ENCODE results near the gene SLC44A5.
A peak's percentile ranks its signal among the peaks of the same experiment; 100 is the strongest.
"Not testable (repeated sequence)": the region's sequence is repeated elsewhere in the genome, so short reads cannot be mapped to it uniquely, and the experiment has no call there.

Gene SLC44A5

GRCh38 chr1:75594327-75594726 is 16.6 kb downstream of the SLC44A5 start:
- no peak for DNase-seq
- in situ Hi-C loops (cut with HindIII; ENCODE audit: low pct_ligation_motif_present, low pct_unique_long_range_greater_than_20kb, low sequenced_read_pairs): no loop called here

DNA sequence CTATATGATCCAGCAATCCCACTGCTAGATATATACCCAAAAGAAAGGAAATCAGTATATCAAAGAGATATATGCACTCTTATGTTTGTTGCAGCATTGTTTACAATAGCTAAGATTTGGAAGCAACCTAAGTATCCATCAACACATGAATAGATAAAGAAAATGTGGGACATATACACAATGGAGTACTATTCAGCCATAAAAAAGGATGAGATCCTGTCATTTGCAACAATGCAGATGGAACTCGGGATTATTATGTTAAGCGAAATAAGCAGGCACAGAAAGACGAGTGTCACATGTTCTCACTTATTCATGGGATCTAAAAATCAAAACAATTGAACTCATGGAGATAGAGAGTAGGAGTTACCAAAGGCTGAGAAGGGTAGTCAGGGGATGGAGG is 17.5 kb downstream of the SLC44A5 start:
- in situ Hi-C loops (cut with HindIII; ENCODE audit: low pct_ligation_motif_present, low pct_unique_long_range_greater_than_20kb, low sequenced_read_pairs): not testable (repeated sequence)

DNA sequence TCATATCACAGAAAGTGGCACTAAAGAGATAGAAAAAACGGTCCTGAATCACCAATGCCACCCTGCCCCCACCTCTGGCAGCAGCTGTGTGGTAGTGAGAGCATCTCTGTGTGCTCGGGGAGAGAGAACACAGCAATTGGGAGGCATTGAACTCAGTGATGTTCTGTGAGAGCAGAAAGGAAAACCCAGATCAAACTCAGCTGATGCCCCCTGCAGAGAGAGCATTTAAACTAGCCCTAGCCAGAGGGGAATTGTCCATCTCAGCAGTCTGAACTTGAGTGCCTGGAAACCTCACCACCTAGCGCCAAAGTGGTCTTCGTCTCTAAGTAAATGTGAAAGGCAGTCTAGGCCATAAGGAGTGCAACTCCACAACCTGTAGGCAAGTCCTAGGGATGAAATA is 21.3 kb downstream of the SLC44A5 start:
- DNase-seq: no peak
- in situ Hi-C loops (cut with HindIII; ENCODE audit: low pct_ligation_motif_present, low pct_unique_long_range_greater_than_20kb, low sequenced_read_pairs): no loop called here

More for the DNA sequence above, 17.5 kb downstream of the SLC44A5 start:
- not testable (repeated sequence) for DNase-seq

DNA sequence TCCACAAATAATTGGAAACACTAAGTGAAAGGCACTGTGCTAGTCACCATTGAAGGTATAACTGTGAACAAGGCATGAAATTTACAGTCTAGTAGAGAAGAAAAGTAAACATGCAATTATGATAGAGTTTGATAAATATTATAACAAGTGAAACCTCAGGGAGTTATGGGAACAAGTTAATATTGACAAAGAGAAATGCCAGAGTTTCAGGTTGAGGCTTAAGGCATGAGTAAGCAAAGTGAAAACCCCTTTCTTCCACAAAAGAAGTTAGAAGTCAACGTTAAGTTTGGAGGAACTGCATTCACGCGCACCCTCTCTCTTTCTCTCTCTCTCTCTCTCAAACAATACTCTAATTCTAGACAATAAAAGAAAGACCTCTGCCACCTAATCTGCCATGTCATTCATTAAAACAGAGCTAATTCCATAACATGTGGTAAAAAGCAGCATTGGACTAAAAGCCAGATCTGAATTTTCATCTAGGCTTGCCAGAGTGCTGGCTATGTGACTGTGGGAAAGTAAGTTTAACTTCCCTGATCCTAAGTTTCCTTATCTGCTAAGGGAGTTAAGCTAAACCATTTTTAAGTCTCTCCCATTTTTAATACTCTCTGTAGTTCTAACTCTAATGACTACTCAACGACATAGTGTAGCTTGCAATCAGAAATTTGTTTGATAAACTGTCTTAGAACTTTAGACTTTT is 22.0 kb downstream of the SLC44A5 start:
- in situ Hi-C loops (cut with HindIII; ENCODE audit: low pct_ligation_motif_present, low pct_unique_long_range_greater_than_20kb, low sequenced_read_pairs): no loop called here

GRCh38 chr1:75587692-75588091 is 23.2 kb downstream of the SLC44A5 start:
- in situ Hi-C loops (cut with HindIII; ENCODE audit: low pct_ligation_motif_present, low pct_unique_long_range_greater_than_20kb, low sequenced_read_pairs): no loop called here
- no peak for DNase-seq

More for the DNA sequence above, 22.0 kb downstream of the SLC44A5 start:
- no peak for DNase-seq

DNA sequence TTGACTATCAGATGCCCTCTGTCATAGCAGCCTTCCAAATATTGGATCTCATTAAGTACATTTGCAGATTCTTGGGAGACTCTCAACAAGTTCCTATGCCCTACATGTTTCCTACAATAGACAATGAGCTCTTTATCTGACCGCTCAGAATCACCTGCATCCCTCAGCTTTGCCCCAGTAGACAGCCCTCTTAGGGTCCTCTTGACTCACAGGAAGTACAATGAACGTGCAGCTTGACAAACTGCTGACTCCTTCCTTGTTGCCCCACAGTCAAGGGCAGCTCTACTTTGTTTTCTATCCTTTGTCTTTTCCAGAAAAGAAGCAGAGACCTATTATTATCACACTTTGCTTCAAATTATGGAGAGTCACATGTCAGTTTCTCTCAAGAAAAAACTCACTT is 27.6 kb downstream of the SLC44A5 start:
- in situ Hi-C loops (cut with HindIII; ENCODE audit: low pct_ligation_motif_present, low pct_unique_long_range_greater_than_20kb, low sequenced_read_pairs): no loop called here
- no peak for DNase-seq

GRCh38 chr1:75582725-75583261 is 28.1 kb downstream of the SLC44A5 start:
- in situ Hi-C loops (cut with HindIII; ENCODE audit: low pct_ligation_motif_present, low pct_unique_long_range_greater_than_20kb, low sequenced_read_pairs): no loop called here
- peak; percentile 10 for DNase-seq

- DNase-seq: no peak
- in situ Hi-C loops (cut with HindIII; ENCODE audit: low pct_ligation_motif_present, low pct_unique_long_range_greater_than_20kb, low sequenced_read_pairs): no loop called here
Observed at GRCh38 chr1:75579046-75579445, 31.9 kb downstream of the SLC44A5 start.

- DNase-seq: no peak
- in situ Hi-C loops (cut with HindIII; ENCODE audit: low pct_ligation_motif_present, low pct_unique_long_range_greater_than_20kb, low sequenced_read_pairs): no loop called here
Observed at GRCh38 chr1:75575837-75576236, 35.1 kb downstream of the SLC44A5 start.

GRCh38 chr1:75567191-75567590 is 43.7 kb downstream of the SLC44A5 start:
- no peak for DNase-seq
- in situ Hi-C loops (cut with HindIII; ENCODE audit: low pct_ligation_motif_present, low pct_unique_long_range_greater_than_20kb, low sequenced_read_pairs): no loop called here

DNA sequence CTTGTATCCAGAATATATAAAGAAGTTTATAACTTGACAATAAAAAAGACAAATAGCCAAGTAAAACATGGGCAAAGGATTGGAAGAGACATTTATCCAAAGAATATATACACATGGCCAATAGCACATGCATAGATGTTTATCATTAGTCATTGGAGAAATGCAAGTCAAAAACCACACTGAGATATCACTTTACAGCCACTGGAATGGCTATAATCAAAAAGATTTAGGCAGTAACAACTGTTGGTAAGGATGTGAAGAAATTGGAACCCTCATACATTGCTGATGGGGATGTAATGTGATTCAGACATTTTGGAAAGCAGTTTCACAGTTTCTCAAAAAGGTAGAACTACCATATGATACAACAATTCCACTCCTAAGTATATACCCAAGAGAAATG is 51.1 kb downstream of the SLC44A5 start:
- in situ Hi-C loops (cut with HindIII; ENCODE audit: low pct_ligation_motif_present, low pct_unique_long_range_greater_than_20kb, low sequenced_read_pairs): no loop called here
- DNase-seq: no peak

- peak; percentile 8 for DNase-seq
Observed at GRCh38 chr1:75559136-75559535, 51.8 kb downstream of the SLC44A5 start.

GRCh38 chr1:75554870-75555269 is 56.0 kb downstream of the SLC44A5 start:
- in situ Hi-C loops (cut with HindIII; ENCODE audit: low pct_ligation_motif_present, low pct_unique_long_range_greater_than_20kb, low sequenced_read_pairs): no loop called here
- no peak for DNase-seq

More at GRCh38 chr1:75559136-75559535, 51.8 kb downstream of the SLC44A5 start:
- in situ Hi-C loops (cut with HindIII; ENCODE audit: low pct_ligation_motif_present, low pct_unique_long_range_greater_than_20kb, low sequenced_read_pairs): no loop called here

GRCh38 chr1:75554181-75554580 is 56.7 kb downstream of the SLC44A5 start:
- DNase-seq: no peak
- in situ Hi-C loops (cut with HindIII; ENCODE audit: low pct_ligation_motif_present, low pct_unique_long_range_greater_than_20kb, low sequenced_read_pairs): no loop called here

DNA sequence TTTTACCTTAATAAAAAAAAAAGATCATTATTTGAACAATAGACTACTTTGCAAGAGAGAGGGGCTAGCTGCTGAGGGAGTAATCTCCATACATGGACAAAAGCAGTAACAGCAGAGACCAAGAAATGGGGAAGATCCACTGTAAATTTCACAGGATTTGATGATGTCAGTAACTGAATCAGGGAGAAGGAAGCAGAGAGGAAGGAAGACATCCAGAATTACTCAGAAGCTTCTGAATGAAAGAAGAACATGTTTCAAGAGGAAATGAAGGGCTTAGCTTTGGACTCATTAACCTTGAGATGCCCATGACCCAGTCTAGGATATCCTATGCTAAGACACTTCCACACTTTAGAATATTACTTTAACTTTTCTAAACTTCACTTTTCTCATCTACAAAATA is 60.4 kb downstream of the SLC44A5 start:
- DNase-seq: no peak
- in situ Hi-C loops (cut with HindIII; ENCODE audit: low pct_ligation_motif_present, low pct_unique_long_range_greater_than_20kb, low sequenced_read_pairs): no loop called here

DNA sequence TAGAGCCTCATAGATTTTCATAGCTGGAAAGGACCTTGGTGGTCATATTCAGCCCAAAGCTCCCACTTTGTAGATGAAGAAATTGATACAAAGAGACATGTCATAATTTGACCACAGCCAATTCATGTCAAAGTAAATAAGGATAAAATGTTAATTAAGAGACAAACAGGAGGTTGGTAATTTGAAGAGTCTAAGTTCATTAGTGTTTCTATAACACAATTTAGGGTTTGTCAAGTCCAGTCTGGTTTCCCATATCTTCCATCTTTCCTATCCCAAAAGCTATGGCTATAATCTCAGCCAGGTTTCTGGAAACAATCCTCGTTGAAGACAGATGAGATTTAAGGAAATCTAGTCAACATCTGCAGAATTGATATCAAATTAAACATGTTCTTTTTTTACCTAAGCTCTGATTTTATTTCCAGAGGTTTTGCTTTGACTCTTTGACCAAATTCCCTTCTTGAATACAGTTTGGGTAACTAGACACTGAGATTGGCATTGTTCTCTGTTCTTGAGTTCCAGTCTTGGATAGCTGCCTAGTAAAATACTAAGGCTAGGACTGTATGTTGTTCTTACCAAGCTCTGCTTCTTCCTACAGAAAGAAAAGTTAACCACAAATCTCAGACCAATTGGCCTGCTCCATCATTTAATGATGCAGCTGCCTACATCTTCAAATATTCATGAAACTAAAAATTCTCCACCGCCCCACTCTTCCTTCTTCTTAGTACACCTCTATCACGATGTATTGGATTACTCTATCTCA is 62.0 kb downstream of the SLC44A5 start:
- in situ Hi-C loops (cut with HindIII; ENCODE audit: low pct_ligation_motif_present, low pct_unique_long_range_greater_than_20kb, low sequenced_read_pairs): no loop called here
- DNase-seq: no peak

DNA sequence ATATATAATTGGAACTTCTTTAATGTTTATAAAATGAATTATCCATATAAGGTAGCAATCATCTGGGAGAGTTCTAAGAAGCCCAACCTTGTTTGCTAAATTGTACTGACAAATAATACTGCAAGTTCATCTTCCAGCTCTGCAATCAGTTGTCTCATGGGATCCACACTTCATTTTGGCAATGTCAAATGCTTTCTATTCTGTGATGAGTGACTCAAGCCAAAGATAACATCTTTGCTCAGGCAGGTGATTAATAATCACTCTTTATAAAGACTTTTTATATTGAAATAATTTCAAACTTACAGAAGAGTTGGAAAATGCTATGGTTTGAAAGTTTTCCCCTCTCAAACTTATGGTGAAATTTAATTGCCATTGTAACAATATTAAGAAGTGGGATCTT is 67.2 kb downstream of the SLC44A5 start:
- no peak for DNase-seq
- in situ Hi-C loops (cut with HindIII; ENCODE audit: low pct_ligation_motif_present, low pct_unique_long_range_greater_than_20kb, low sequenced_read_pairs): no loop called here

GRCh38 chr1:75542818-75543570 is 67.9 kb downstream of the SLC44A5 start:
- in situ Hi-C loops (cut with HindIII; ENCODE audit: low pct_ligation_motif_present, low pct_unique_long_range_greater_than_20kb, low sequenced_read_pairs): no loop called here
- peak; percentile 68 for DNase-seq
